ENCODE measurements around the gene KCTD11.
A peak's percentile ranks its signal among the peaks of the same experiment; 100 is the strongest.
"Not testable (repeated sequence)": the region's sequence is repeated elsewhere in the genome, so short reads cannot be mapped to it uniquely, and the experiment has no call there.

Gene KCTD11

GRCh38 chr17:7346761-7347614, 5.0 kb upstream of the KCTD11 start:
- no peak for DNase-seq (ENCODE audit: low spot score)

GRCh38 chr17:7347630-7348477, 4.1 kb upstream of the KCTD11 start:
- no peak for DNase-seq (ENCODE audit: low spot score)

- no peak for DNase-seq (ENCODE audit: low spot score)
Measured at GRCh38 chr17:7348478-7349242, 3.3 kb upstream of the KCTD11 start.

- DNase-seq (ENCODE audit: low spot score), result no peak
Measured at GRCh38 chr17:7352503-7352889, 534 bp downstream of the KCTD11 start.

- DNase-seq (ENCODE audit: low spot score), result no peak
Measured at GRCh38 chr17:7352910-7353635, 1.1 kb downstream of the KCTD11 start.

GRCh38 chr17:7354262-7354843, 2.4 kb downstream of the KCTD11 start:
- no peak for DNase-seq (ENCODE audit: low spot score)

GRCh38 chr17:7355053-7355452, 3.1 kb downstream of the KCTD11 start, which contains the start of gene TMEM95:
TMEM95 (plus strand) TSS chr17:7355156; CDS start chr17:7355205, 49 bp downstream.
- DNase-seq (ENCODE audit: low spot score), result no peak

GRCh38 chr17:7355573-7355972, 3.6 kb downstream of the KCTD11 start:
- no peak for DNase-seq (ENCODE audit: low spot score)

- DNase-seq (ENCODE audit: low spot score), result peak; percentile 76
Measured at GRCh38 chr17:7356072-7356549, 4.1 kb downstream of the KCTD11 start.

- no peak for DNase-seq (ENCODE audit: low spot score)
Measured at GRCh38 chr17:7356756-7357155, 4.8 kb downstream of the KCTD11 start.

GRCh38 chr17:7357381-7357780, 5.4 kb downstream of the KCTD11 start:
- no peak for DNase-seq (ENCODE audit: low spot score)

GRCh38 chr17:7361906-7362305, 9.9 kb downstream of the KCTD11 start:
- DNase-seq (ENCODE audit: low spot score), result no peak

GRCh38 chr17:7363311-7363710, 11.3 kb downstream of the KCTD11 start:
- DNase-seq (ENCODE audit: low spot score), result no peak

GRCh38 chr17:7365963-7366362, 14.0 kb downstream of the KCTD11 start:
- DNase-seq (ENCODE audit: low spot score), result not testable (repeated sequence)

- no peak for DNase-seq (ENCODE audit: low spot score)
Measured at GRCh38 chr17:7367083-7367482, 15.1 kb downstream of the KCTD11 start.

- no peak for DNase-seq (ENCODE audit: low spot score)
Measured at GRCh38 chr17:7367918-7368598, 16.1 kb downstream of the KCTD11 start.

- DNase-seq (ENCODE audit: low spot score), result not testable (repeated sequence)
Measured at GRCh38 chr17:7368599-7368994, 16.6 kb downstream of the KCTD11 start.

GRCh38 chr17:7369825-7370224, 17.9 kb downstream of the KCTD11 start:
- no peak for DNase-seq (ENCODE audit: low spot score)

- DNase-seq (ENCODE audit: low spot score), result no peak
Measured at GRCh38 chr17:7370853-7371252, 18.9 kb downstream of the KCTD11 start.

GRCh38 chr17:7374353-7374752, 22.4 kb downstream of the KCTD11 start:
- DNase-seq (ENCODE audit: low spot score), result no peak
